Femur (tissue), 1 donor: ENCODE results near the gene DARS1.

ENCODE experiments used
- DNase-seq: peaks from one replicate; pipeline ENCODE4 v3.0.0-alpha.2; 2017

Gene DARS1

GRCh38 chr2:135985018-135985825 is at the start of gene DARS1:
DARS1 (minus strand) TSS chr2:135985626; CDS start chr2:135985468, 158 bp downstream.
- DNase-seq, result peak; percentile 96

GRCh38 chr2:136034629-136035028 is 49.2 kb upstream of the DARS1 start:
- no peak for DNase-seq

GRCh38 chr2:136032817-136033535 is 47.5 kb upstream of the DARS1 start:
- no peak for DNase-seq

- no peak for DNase-seq
Measured at GRCh38 chr2:136032192-136032591, 46.8 kb upstream of the DARS1 start.

DNA sequence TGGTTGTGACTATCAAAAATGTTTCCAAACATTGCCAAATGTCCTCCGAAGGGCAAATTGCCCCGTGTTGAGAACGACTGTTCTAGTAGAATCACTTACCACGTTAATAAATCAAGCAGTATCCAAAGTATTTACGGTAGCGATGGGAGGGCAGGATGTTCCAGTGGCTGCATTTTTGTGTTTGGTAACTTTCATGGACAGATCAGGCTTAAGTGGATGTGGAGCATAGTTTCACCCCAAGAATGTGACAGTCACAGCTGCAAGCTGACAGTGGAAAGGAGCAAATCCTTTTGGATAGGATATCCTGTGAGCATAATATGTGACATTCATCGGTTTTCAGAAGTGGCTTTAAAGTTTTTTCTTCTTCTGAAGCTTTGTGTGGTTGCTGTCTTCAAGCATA is 46.3 kb upstream of the DARS1 start:
- no peak for DNase-seq

GRCh38 chr2:136030406-136030805 is 45.0 kb upstream of the DARS1 start:
- DNase-seq, result no peak

GRCh38 chr2:136029149-136029548 is 43.7 kb upstream of the DARS1 start:
- DNase-seq, result no peak

DNA sequence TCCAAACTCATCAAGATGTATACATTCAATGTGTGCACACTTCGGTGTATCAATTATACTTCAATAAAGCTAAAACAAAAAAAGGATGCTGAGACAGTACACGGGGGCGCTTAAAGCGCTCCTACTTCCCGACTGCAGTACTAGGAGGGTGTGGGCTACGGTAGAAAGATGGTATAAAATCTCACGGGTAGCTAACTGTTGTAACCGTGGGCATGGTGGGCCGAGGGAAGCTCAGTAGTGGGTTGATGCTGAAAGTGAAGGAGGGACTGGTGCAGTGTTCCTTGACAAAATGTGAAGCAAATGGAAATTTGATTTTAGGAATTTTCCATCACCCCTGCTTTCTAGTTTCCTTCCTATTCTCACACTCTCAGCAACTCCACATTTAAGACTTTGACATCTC is 42.6 kb upstream of the DARS1 start:
- DNase-seq, result no peak

GRCh38 chr2:136027112-136027511 is 41.7 kb upstream of the DARS1 start:
- DNase-seq, result no peak

GRCh38 chr2:136025057-136025973 is 39.9 kb upstream of the DARS1 start:
- peak; percentile 83 for DNase-seq

GRCh38 chr2:136024616-136025015 is 39.2 kb upstream of the DARS1 start:
- DNase-seq, result no peak

DNA sequence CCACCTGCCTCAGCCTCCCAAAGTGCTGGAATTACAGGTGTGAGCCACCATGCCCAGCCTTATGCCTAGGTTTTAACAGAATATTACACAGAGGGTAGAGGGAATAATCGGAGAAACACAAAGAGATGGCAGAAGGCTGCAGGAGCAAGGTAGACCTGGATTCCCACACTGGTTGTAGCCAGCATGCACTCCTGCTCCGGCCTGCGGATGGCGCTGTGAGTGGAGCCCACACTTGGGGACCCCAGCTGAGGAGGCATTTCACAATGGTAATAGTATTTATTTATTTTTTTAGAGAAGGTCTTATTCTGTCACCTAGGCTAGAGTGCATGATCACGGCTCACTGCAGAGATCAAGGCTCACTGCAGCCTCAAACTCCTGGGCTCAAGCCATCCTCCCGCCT is 38.8 kb upstream of the DARS1 start:
- no peak for DNase-seq

GRCh38 chr2:136023416-136023815 is 38.0 kb upstream of the DARS1 start:
- DNase-seq, result no peak

GRCh38 chr2:136022396-136023146 is 37.1 kb upstream of the DARS1 start:
- no peak for DNase-seq

DNA sequence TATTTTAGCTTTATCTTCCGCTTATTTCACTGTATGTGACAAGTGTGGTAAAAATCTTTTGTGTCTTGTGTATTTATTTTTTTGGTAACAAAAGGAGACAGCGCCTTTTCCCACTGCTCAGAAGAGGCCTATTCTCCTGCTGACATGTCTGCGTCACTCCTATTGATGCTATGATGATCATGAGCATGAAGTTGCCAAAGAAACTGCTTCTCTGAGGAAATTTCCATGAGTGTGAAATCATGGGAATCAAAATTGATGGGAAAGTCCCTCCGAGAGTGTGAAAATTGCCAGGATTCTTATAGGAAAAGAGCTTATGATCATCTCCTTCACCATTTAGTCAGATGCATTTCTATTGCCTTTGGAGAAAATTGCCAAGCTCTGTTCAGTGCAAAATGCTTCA is 36.5 kb upstream of the DARS1 start:
- no peak for DNase-seq

DNA sequence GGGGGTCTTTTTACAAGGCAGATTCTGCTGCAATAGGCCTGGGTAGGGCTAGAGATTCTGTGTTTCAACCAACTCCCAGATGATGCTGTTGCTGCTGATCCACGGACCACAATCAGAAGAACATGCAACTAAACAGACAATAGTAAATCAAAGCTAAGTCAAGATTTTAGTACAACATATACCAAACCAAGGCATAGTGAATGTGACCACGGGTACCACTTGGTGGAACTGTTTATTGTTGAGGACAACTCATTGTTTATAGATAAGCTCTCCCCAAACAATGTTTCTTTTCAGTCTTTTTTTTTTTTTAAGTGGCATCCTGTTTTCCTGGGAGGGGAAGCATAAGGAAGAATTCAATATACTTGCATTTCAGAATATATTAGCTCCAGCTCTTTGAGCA is 36.0 kb upstream of the DARS1 start:
- DNase-seq, result no peak

DNA sequence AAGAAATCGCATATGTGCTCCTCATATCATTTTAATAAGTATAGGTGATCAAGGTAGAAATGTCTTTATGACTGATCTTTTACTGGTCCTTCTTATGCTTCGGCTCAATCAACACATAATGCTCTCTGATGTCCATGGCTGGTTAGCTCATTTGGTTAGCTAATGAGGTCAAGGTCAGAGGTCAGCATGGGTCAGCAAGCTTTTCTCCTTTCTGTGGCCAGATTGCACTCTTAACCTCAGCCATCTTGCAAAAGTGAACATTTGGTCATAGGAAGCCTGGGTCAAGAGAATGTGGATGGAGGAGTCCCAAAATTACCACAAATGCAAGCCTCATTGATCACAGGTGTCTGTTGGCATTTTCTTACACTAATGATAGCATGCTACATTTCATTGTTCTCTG is 35.4 kb upstream of the DARS1 start:
- DNase-seq, result no peak

GRCh38 chr2:136019825-136020224 is 34.4 kb upstream of the DARS1 start:
- no peak for DNase-seq

DNA sequence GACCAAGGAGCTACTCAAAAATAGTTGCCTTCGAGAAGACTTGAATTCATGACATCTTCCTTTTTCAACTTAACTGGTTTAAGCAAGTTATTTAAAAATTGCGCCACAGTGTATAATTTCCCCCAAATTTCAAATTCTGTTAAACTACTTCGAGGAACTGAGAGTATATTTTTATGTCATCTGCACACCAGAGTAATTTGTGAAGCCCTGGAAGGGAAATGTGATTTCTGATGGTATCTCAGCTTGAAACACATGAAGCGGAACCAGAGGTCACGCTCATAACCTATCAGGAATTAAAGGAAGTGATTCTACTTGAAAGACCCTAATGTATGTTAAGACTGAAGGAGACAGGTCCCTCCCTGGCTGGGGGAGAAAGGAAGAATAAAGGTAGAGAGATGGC is 33.9 kb upstream of the DARS1 start:
- DNase-seq, result no peak

DNA sequence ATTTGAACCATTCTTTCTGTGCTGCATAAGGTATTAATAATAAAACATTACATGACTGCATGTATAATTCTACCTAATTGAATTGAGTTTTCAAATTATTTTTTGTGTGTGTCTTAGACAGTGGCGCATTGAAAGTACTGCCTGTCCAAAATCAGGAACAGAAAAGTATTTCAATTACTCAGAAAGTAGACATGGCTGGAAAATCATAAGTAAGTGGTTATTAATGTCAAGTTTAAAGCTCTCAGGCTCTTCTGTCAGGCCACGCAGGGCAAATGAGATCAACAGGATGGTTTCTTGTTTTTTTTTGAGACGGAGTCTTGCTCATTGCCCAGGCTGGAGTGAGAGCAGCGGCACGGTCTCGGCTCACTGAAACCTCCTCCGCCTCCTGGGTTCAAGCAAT is 32.4 kb upstream of the DARS1 start:
- no peak for DNase-seq

GRCh38 chr2:136016836-136017235 is 31.4 kb upstream of the DARS1 start:
- no peak for DNase-seq

GRCh38 chr2:136016427-136016826 is 31.0 kb upstream of the DARS1 start:
- DNase-seq, result no peak

DNA sequence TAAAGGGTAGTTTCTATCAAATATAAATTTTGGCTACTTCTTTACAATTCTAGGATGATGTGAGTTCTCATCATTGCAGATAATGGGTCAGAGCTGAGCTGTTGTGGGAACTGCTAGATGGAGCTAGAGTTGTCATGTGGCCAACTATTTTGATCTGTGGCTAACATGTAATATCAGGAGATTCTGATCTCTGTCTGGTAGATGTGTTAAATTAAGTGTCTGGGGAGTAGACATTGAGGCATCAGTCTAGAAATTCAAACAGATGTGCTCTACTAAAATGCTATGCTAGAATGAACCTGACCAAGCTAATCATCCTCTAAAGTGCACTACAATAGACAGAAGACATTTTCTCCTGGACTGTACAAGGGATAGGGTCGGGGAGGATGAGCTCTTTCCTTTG is 30.3 kb upstream of the DARS1 start:
- DNase-seq, result no peak
